ENCODE data around the gene TUBE1.
A peak's percentile ranks its signal among the peaks of the same experiment; 100 is the strongest.

TUBE1 gene

GRCh38 chr6:112033791-112034615 is 53.3 kb downstream of the TUBE1 start:
- no peak for DNase-seq (ENCODE audit: low read depth)

- DNase-seq (ENCODE audit: low read depth): no peak
Measured at GRCh38 chr6:112032728-112033127, 54.6 kb downstream of the TUBE1 start.

GRCh38 chr6:112031960-112032359 is 55.3 kb downstream of the TUBE1 start:
- DNase-seq (ENCODE audit: low read depth): no peak

- DNase-seq (ENCODE audit: low read depth): no peak
Measured at GRCh38 chr6:112030961-112031660, 56.2 kb downstream of the TUBE1 start.

- no peak for DNase-seq (ENCODE audit: low read depth)
Measured at GRCh38 chr6:112030206-112030960, 56.9 kb downstream of the TUBE1 start.

- DNase-seq (ENCODE audit: low read depth): peak; percentile 52
Measured at GRCh38 chr6:112029045-112029822, 58.0 kb downstream of the TUBE1 start.

GRCh38 chr6:112027942-112028674 is 59.2 kb downstream of the TUBE1 start:
- DNase-seq (ENCODE audit: low read depth): no peak

GRCh38 chr6:112026933-112027332 is 60.3 kb downstream of the TUBE1 start:
- no peak for DNase-seq (ENCODE audit: low read depth)

- DNase-seq (ENCODE audit: low read depth): no peak
Measured at GRCh38 chr6:112024464-112024863, 62.8 kb downstream of the TUBE1 start.

- no peak for DNase-seq (ENCODE audit: low read depth)
Measured at GRCh38 chr6:112022749-112023148, 64.5 kb downstream of the TUBE1 start.

- DNase-seq (ENCODE audit: low read depth): no peak
Measured at GRCh38 chr6:112021691-112022310, 65.5 kb downstream of the TUBE1 start.
